HL-60/S4 treated with phorbol 12-myristate 13-acetate at 8.2 ng/mL for 4 days and 3 days (cell line): ENCODE measurements around the gene ADAMTS17.

Experiments
- in situ Hi-C: fragments of 300-500 bp; cut with MboI; formaldehyde crosslinking; loops from 2 replicates; pipeline ENCODE4 v1.15.0; 2022; ENCODE audit warnings: low sequenced_read_pairs

ADAMTS17 gene

GRCh38 chr15:100205549-100206295 lies 136.1 kb downstream of the ADAMTS17 start:
- in situ Hi-C loops = no loop called here

- in situ Hi-C loops = no loop called here
These were observed 137.0 kb downstream of the ADAMTS17 start for GRCh38 chr15:100204771-100205170.

- in situ Hi-C loops = no loop called here
These were observed 137.6 kb downstream of the ADAMTS17 start for GRCh38 chr15:100204211-100204610.

- in situ Hi-C loops = no loop called here
These were observed 139.3 kb downstream of the ADAMTS17 start for GRCh38 chr15:100202309-100202960.

- in situ Hi-C loops = no loop called here
These were observed 140.1 kb downstream of the ADAMTS17 start for GRCh38 chr15:100201376-100202280.

- in situ Hi-C loops = no loop called here
These were observed 141.4 kb downstream of the ADAMTS17 start for GRCh38 chr15:100200287-100200880.

GRCh38 chr15:100199711-100200286 lies 142.0 kb downstream of the ADAMTS17 start:
- in situ Hi-C loops = no loop called here

- in situ Hi-C loops = no loop called here
These were observed 143.3 kb downstream of the ADAMTS17 start for GRCh38 chr15:100198442-100198841.

GRCh38 chr15:100196326-100197058 lies 145.3 kb downstream of the ADAMTS17 start:
- in situ Hi-C loops = no loop called here

- in situ Hi-C loops = no loop called here
These were observed 146.8 kb downstream of the ADAMTS17 start for GRCh38 chr15:100194996-100195395.

GRCh38 chr15:100193277-100193860 lies 148.4 kb downstream of the ADAMTS17 start:
- in situ Hi-C loops = no loop called here

- in situ Hi-C loops = no loop called here
These were observed 149.4 kb downstream of the ADAMTS17 start for GRCh38 chr15:100192097-100193080.

GRCh38 chr15:100191161-100191560 lies 150.6 kb downstream of the ADAMTS17 start:
- in situ Hi-C loops = no loop called here

- in situ Hi-C loops = no loop called here
These were observed 151.1 kb downstream of the ADAMTS17 start for GRCh38 chr15:100190675-100191074.

GRCh38 chr15:100189849-100190248 lies 151.9 kb downstream of the ADAMTS17 start:
- in situ Hi-C loops = no loop called here

- in situ Hi-C loops = no loop called here
These were observed 152.5 kb downstream of the ADAMTS17 start for GRCh38 chr15:100189319-100189718.

GRCh38 chr15:100187677-100188076 lies 154.1 kb downstream of the ADAMTS17 start:
- in situ Hi-C loops = no loop called here

- in situ Hi-C loops = no loop called here
These were observed 154.8 kb downstream of the ADAMTS17 start for GRCh38 chr15:100186960-100187359.
